KMS-11 (cell line): ENCODE results near the gene RIGI.

Experiments
- H2AFZ ChIP-seq: fragments of 200-600 bp; sonication (generic); 2 replicates; pipeline ENCODE4 v1.6.1; 2016; ENCODE audit warnings: antibody characterized with exemption, mixed run types, low read depth
- H3K27ac ChIP-seq: fragments of 200-600 bp; sonication (generic); 2 replicates; pipeline ENCODE4 v1.6.1; 2016; ENCODE audit warnings: mild to moderate bottlenecking, mixed run types
- H3K27me3 ChIP-seq: fragments of 200-600 bp; sonication (generic); 2 replicates; pipeline ENCODE4 v1.6.1; 2017; ENCODE audit warnings: mild to moderate bottlenecking, low read depth, mixed run types, moderate library complexity; ENCODE audit not compliant: insufficient read depth
- H3K36me3 ChIP-seq: fragments of 200-600 bp; sonication (generic); 2 replicates; pipeline ENCODE4 v1.6.1; 2017; ENCODE audit warnings: mild to moderate bottlenecking, mixed run types; ENCODE audit not compliant: insufficient read depth
- H3K4me1 ChIP-seq: fragments of 200-600 bp; sonication (generic); 2 replicates; pipeline ENCODE4 v1.6.1; 2016; ENCODE audit warnings: mild to moderate bottlenecking, low read depth, mixed run types; ENCODE audit not compliant: poor library complexity, severe bottlenecking
- H3K4me2 ChIP-seq: fragments of 200-600 bp; sonication (generic); 2 replicates; pipeline ENCODE4 v1.7.0; 2016; ENCODE audit warnings: mild to moderate bottlenecking, mixed run types
- H3K4me3 ChIP-seq: fragments of 200-600 bp; sonication (generic); IDR thresholded peaks from 2 replicates; pipeline ENCODE4 v1.6.1; 2017; ENCODE audit warnings: low read depth, low read length, mixed read lengths; ENCODE audit not compliant: insufficient read depth
- H3K79me2 ChIP-seq: fragments of 200-600 bp; sonication (generic); 2 replicates; pipeline ENCODE4 v1.6.1; 2016; ENCODE audit warnings: low read depth, mixed run types; ENCODE audit not compliant: insufficient read depth
- H3K9ac ChIP-seq: fragments of 200-600 bp; sonication (generic); 2 replicates; pipeline ENCODE4 v1.6.1; 2016; ENCODE audit warnings: mild to moderate bottlenecking, mixed run types
- H4K20me1 ChIP-seq: fragments of 200-600 bp; sonication (generic); 2 replicates; pipeline ENCODE4 v1.6.1; 2016; ENCODE audit warnings: mild to moderate bottlenecking, mixed run types; ENCODE audit not compliant: insufficient read depth
- CTCF ChIP-seq: fragments of 200-600 bp; sonication (generic); conservative IDR thresholded peaks from 2 replicates; pipeline ENCODE4 v1.6.1; 2017; ENCODE audit warnings: low read depth, mild to moderate bottlenecking, antibody characterized with exemption, low read length, moderate library complexity, mixed read lengths

RIGI gene

GRCh38 chr9:32500768-32501167, 25.2 kb downstream of the RIGI start:
- no peaks in the 10 kb centered on the region for H3K4me1 ChIP-seq
- TF ChIP-seq CTCF: no peak
- H3K36me3 ChIP-seq: no peaks in the 10 kb centered on the region
- H3K79me2 ChIP-seq: no peaks in the 10 kb centered on the region
- H3K9ac ChIP-seq: no peak overlapping the region
- H3K27me3 ChIP-seq: no peaks in the 10 kb centered on the region
- H2AFZ ChIP-seq: no peak overlapping the region
- no peak overlapping the region for H3K27ac ChIP-seq
- H3K4me2 ChIP-seq: no peak overlapping the region
- H4K20me1 ChIP-seq: no peaks in the 10 kb centered on the region
- no peak overlapping the region for H3K4me3 ChIP-seq

- no peak overlapping the region for H3K4me3 ChIP-seq
- H3K79me2 ChIP-seq: no peaks in the 10 kb centered on the region
- H4K20me1 ChIP-seq: no peaks in the 10 kb centered on the region
- no peaks in the 10 kb centered on the region for H3K36me3 ChIP-seq
- H3K4me1 ChIP-seq: no peaks in the 10 kb centered on the region
- H2AFZ ChIP-seq: no peak overlapping the region
- H3K4me2 ChIP-seq: no peak overlapping the region
- no peaks in the 10 kb centered on the region for H3K27me3 ChIP-seq
- no peak for TF ChIP-seq CTCF
- no peak overlapping the region for H3K9ac ChIP-seq
- no peak overlapping the region for H3K27ac ChIP-seq
These were observed 28.1 kb downstream of the RIGI start for GRCh38 chr9:32497921-32498320.

GRCh38 chr9:32490601-32491000, 35.4 kb downstream of the RIGI start:
- no peak overlapping the region for H3K9ac ChIP-seq

GRCh38 chr9:32487981-32488380, 38.0 kb downstream of the RIGI start:
- no peaks in the 10 kb centered on the region for H4K20me1 ChIP-seq
- no peak overlapping the region for H3K27ac ChIP-seq
- H3K4me3 ChIP-seq: no peak overlapping the region
- H3K9ac ChIP-seq: no peak overlapping the region
- no peak for TF ChIP-seq CTCF
- no peak overlapping the region for H2AFZ ChIP-seq
- H3K79me2 ChIP-seq: no peaks in the 10 kb centered on the region
- no peaks in the 10 kb centered on the region for H3K4me1 ChIP-seq
- H3K27me3 ChIP-seq: no peaks in the 10 kb centered on the region
- H3K4me2 ChIP-seq: no peak overlapping the region
- H3K36me3 ChIP-seq: no peaks in the 10 kb centered on the region

More at GRCh38 chr9:32490601-32491000, 35.4 kb downstream of the RIGI start:
- H3K4me1 ChIP-seq: no peaks in the 10 kb centered on the region
- H2AFZ ChIP-seq: no peak overlapping the region
- no peak overlapping the region for H3K27ac ChIP-seq
- no peak overlapping the region for H3K4me3 ChIP-seq
- H3K36me3 ChIP-seq: no peaks in the 10 kb centered on the region
- H3K79me2 ChIP-seq: no peaks in the 10 kb centered on the region
- H3K4me2 ChIP-seq: no peak overlapping the region
- H3K27me3 ChIP-seq: no peaks in the 10 kb centered on the region
- H4K20me1 ChIP-seq: no peaks in the 10 kb centered on the region
- no peak for TF ChIP-seq CTCF
